Measurements from ENCODE around the gene BLOC1S5.
"Not testable (repeated sequence)": the region's sequence is repeated elsewhere in the genome, so short reads cannot be mapped to it uniquely, and the experiment has no call there.

Gene BLOC1S5

GRCh38 chr6:8082572-8082953, 18.4 kb upstream of the BLOC1S5 start:
- no peak for DNase-seq (ENCODE audit: low read depth in 2 of 2)

- DNase-seq (ENCODE audit: low read depth in 2 of 2): no peak
Observed at GRCh38 chr6:8080362-8081151, 16.4 kb upstream of the BLOC1S5 start.

- DNase-seq (ENCODE audit: low read depth in 2 of 2): no peak
Observed at GRCh38 chr6:8079126-8079525, 14.9 kb upstream of the BLOC1S5 start.

GRCh38 chr6:8077991-8078390, 13.8 kb upstream of the BLOC1S5 start:
- no peak for DNase-seq (ENCODE audit: low read depth in 2 of 2)

- no peak for DNase-seq (ENCODE audit: low read depth in 2 of 2)
Observed at GRCh38 chr6:8075704-8076103, 11.5 kb upstream of the BLOC1S5 start.

GRCh38 chr6:8075185-8075584, 11.0 kb upstream of the BLOC1S5 start:
- DNase-seq (ENCODE audit: low read depth in 2 of 2): no peak

GRCh38 chr6:8074213-8074612, 10.0 kb upstream of the BLOC1S5 start:
- DNase-seq (ENCODE audit: low read depth in 2 of 2): no peak

- DNase-seq (ENCODE audit: low read depth in 2 of 2): no peak
Observed at GRCh38 chr6:8073758-8074157, 9.6 kb upstream of the BLOC1S5 start.

- DNase-seq (ENCODE audit: low read depth in 2 of 2): no peak
Observed at GRCh38 chr6:8070718-8071117, 6.5 kb upstream of the BLOC1S5 start.

GRCh38 chr6:8069631-8070284, 5.6 kb upstream of the BLOC1S5 start:
- no peak for DNase-seq (ENCODE audit: low read depth in 2 of 2)

GRCh38 chr6:8069151-8069550, 5.0 kb upstream of the BLOC1S5 start:
- no peak for DNase-seq (ENCODE audit: low read depth in 2 of 2)

- DNase-seq (ENCODE audit: low read depth in 2 of 2): no peak
Observed at GRCh38 chr6:8066108-8066507, 1.9 kb upstream of the BLOC1S5 start.

- DNase-seq (ENCODE audit: low read depth in 2 of 2): peak in 1 of 2 donors; percentile 18
Observed at GRCh38 chr6:8065519-8065911, 1.3 kb upstream of the BLOC1S5 start.

- no peak for DNase-seq (ENCODE audit: low read depth in 2 of 2)
Observed at GRCh38 chr6:8064638-8065518, 689 bp upstream of the BLOC1S5 start.

- no peak for DNase-seq (ENCODE audit: low read depth in 2 of 2)
Observed at GRCh38 chr6:8061736-8062135, 2.5 kb downstream of the BLOC1S5 start.

GRCh38 chr6:8060346-8060745, 3.8 kb downstream of the BLOC1S5 start:
- no peak for DNase-seq (ENCODE audit: low read depth in 2 of 2)

GRCh38 chr6:8059129-8059528, 5.1 kb downstream of the BLOC1S5 start:
- no peak for DNase-seq (ENCODE audit: low read depth in 2 of 2)

- no peak for DNase-seq (ENCODE audit: low read depth in 2 of 2)
Observed at GRCh38 chr6:8057793-8058192, 6.4 kb downstream of the BLOC1S5 start.

- no peak for DNase-seq (ENCODE audit: low read depth in 2 of 2)
Observed at GRCh38 chr6:8057263-8057662, 6.9 kb downstream of the BLOC1S5 start.

- DNase-seq (ENCODE audit: low read depth in 2 of 2): no peak
Observed at GRCh38 chr6:8054276-8054675, 9.9 kb downstream of the BLOC1S5 start.

GRCh38 chr6:8047541-8048292, 16.5 kb downstream of the BLOC1S5 start:
- no peak for DNase-seq (ENCODE audit: low read depth in 2 of 2)

- not testable (repeated sequence) for DNase-seq (ENCODE audit: low read depth in 2 of 2)
Observed at GRCh38 chr6:8045769-8046168, 18.4 kb downstream of the BLOC1S5 start.

All from stimulated activated CD4-positive, alpha-beta T cell treated with anti-CD3 and anti-CD28 coated beads, Interleukin-4, amount 100 ng/mL, for 48 hours (primary cell).